Measurements from ENCODE around the gene VEZF1. TPM values are rescaled to one million over a fixed set of nuclear protein-coding genes. Genes with fewer than 3 reads are reported as not detected.

Gene VEZF1
- total RNA-seq, 2 experiments from 2014 or later, result 17.9 to 19.6 TPM

DNA sequence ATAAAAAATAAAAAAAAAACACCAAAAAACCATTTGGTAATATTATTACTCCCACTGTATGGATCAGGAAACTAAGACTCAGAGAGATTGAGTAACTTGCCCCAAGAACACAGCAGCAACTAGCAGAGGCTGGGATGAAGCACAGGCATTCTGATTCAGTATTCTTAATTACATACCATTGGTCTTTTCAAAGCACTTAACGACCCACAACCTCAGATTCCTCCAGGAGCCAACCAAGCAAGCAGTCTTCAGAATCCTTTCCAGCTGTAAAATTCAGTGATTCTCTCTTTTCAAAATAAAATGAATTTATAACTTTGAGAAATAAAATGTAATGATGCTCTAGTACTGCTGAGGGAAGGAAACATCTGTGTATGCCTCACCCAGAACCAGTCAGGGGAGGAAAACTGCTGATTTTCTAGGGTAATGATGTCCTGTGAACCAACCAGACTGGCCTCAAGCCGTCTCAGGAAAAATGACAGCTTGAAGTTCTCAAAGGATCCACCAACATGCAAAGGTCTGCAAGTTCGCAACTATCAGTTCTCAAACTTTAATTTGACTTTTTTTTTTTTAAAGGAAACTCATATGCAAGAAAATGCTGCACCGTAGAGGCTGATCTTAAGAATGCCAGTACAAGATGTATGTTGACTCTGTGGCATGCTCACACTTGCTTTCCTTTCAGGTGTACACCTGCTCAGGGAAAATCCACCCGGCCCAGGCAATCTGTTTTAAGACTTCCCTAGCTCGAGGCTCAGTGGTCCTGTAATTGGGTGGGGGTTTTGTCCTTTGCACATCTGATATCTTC is 41.9 kb downstream of the VEZF1 start:
- ATAC-seq, result no peak
- Mint-ChIP-seq H3K27ac (no peak overlapping the region), H3K27me3 (peaks cover 16% of the 10 kb centered on the region), H3K4me3 (peak overlapping the region; percentile 42), H3K9me3 (no peaks in the 10 kb centered on the region), H3K36me3 (ENCODE audit: low read depth) (no peaks in the 10 kb centered on the region), H3K4me1 (ENCODE audit: low read depth) (peaks cover 35% of the 10 kb centered on the region)
- intact Hi-C loops (cut with micrococcal nuclease), result no loop called here
- ChIA-PET POLR2A (interaction anchor here (1.3 to 1.5 kb wide), 4 partner anchors 9 to 61 kb away, joined by 3 to 4 read pairs (median 3); partner anchors contain the start of genes CUEDC1 and SRSF1), CTCF (interaction anchor here (0.9 to 2.8 kb wide), 7 partner anchors 8 to 225 kb away, joined by 3 to 11 read pairs (median 3); partner anchors contain the start of gene CUEDC1)
- TF ChIP-seq CTCF (IDR thresholded peaks at IDR 0.05), result no peak
- DNase-seq, result no peak

- POLR2A ChIA-PET, result no interaction called here
- DNase-seq, result no peak
- ATAC-seq, result no peak
- Mint-ChIP-seq H3K4me3 (no peak overlapping the region), H3K9me3 (no peaks in the 10 kb centered on the region), H3K27ac (no peak overlapping the region), H3K4me1 (ENCODE audit: low read depth) (peaks cover 40% of the 10 kb centered on the region), H3K36me3 (ENCODE audit: low read depth) (no peaks in the 10 kb centered on the region), H3K27me3 (peaks cover 18% of the 10 kb centered on the region)
- CTCF ChIA-PET, result interaction anchor here (1.1 kb wide), 1 partner anchor 52 kb away, joined by 3 read pairs; no protein-coding TSS in a partner anchor
- no peak for TF ChIP-seq CTCF (IDR thresholded peaks at IDR 0.05)
- intact Hi-C loops (cut with micrococcal nuclease), result no loop called here
Measured at GRCh38 chr17:57944908-57945307, 43.1 kb downstream of the VEZF1 start.

DNA sequence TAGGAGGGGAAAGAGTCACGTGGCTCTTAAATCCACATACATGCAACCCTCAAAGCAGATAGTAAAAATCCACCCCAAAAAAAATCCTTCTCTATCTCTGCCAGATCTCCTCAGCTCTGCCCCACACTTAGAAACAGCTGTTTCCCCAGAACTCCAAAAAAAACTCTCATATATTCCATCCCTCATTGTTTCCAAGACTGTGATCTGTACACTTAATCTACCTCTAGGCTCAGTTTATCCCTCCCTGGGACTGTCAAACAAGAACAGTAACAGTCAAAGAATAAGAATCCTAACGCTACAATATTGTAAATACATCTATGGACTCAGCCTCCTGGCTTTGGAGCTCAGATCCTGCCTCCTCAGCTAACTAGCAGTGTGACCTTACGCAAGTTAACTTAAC is 44.4 kb downstream of the VEZF1 start:
- no peak overlapping the region for H3K4me3 Mint-ChIP-seq
- no peaks in the 10 kb centered on the region for H3K36me3 Mint-ChIP-seq (ENCODE audit: low read depth)
- no peak overlapping the region for H3K27ac Mint-ChIP-seq
- DNase-seq (no peak), ATAC-seq (no peak)
- ChIA-PET POLR2A (interaction anchor here (2.0 kb wide), 1 partner anchor 10 kb away, joined by 6 read pairs; no protein-coding TSS in a partner anchor), CTCF (interaction anchor here (0.6 to 1.1 kb wide), 2 partner anchors 12 to 110 kb away, joined by 4 read pairs; partner anchors contain the start of gene CUEDC1)
- peaks cover 20% of the 10 kb centered on the region for H3K27me3 Mint-ChIP-seq
- H3K9me3 Mint-ChIP-seq, result no peaks in the 10 kb centered on the region
- TF ChIP-seq CTCF (IDR thresholded peaks at IDR 0.05), result no peak
- H3K4me1 Mint-ChIP-seq (ENCODE audit: low read depth), result peaks cover 38% of the 10 kb centered on the region
- intact Hi-C loops (cut with micrococcal nuclease), result no loop called here

GRCh38 chr17:57943140-57943539 is 44.9 kb downstream of the VEZF1 start:
- TF ChIP-seq CTCF (IDR thresholded peaks at IDR 0.05), result no peak
- Mint-ChIP-seq H3K9me3 (no peaks in the 10 kb centered on the region), H3K27ac (no peak overlapping the region)

More at GRCh38 chr17:57943140-57943539, 44.9 kb downstream of the VEZF1 start:
- Mint-ChIP-seq H3K27me3 (peaks cover 20% of the 10 kb centered on the region), H3K4me1 (ENCODE audit: low read depth) (peaks cover 33% of the 10 kb centered on the region), H3K36me3 (ENCODE audit: low read depth) (no peaks in the 10 kb centered on the region), H3K4me3 (no peak overlapping the region)
- POLR2A ChIA-PET, result interaction anchor here (2.0 kb wide), 1 partner anchor 11 kb away, joined by 6 read pairs; no protein-coding TSS in a partner anchor
- DNase-seq, result no peak
- ATAC-seq, result no peak
- CTCF ChIA-PET, result interaction anchor here (0.6 kb wide), 1 partner anchor 13 kb away, joined by 4 read pairs; the partner anchor contains the start of gene CUEDC1
- intact Hi-C loops (cut with micrococcal nuclease), result no loop called here

Data from activated CD8-positive, alpha-beta T cell treated with anti-CD3 and anti-CD28 coated beads for 36 hours (primary cell).